PC-3 (cell line): ENCODE measurements around the gene PRSS38.

Source experiments
- CTCF ChIP-seq: fragments of 300-600 bp; sonication (generic); conservative IDR thresholded peaks from 2 replicates; pipeline ENCODE4 v1.5.1; 2017; ENCODE audit warnings: antibody characterized with exemption, low read depth, mild to moderate bottlenecking, low read length
- EZH2 ChIP-seq: fragments of 300-600 bp; sonication (generic); IDR thresholded peaks from one replicate; pipeline ENCODE4 v1.6.1; 2017; ENCODE audit warnings: antibody characterized with exemption, mild to moderate bottlenecking, low read length; ENCODE audit not compliant: unreplicated experiment

- TF ChIP-seq EZH2 = no peak
- TF ChIP-seq CTCF = no peak
Measured at GRCh38 chr1:227774051-227774731, 41.3 kb upstream of the PRSS38 start.
